Right cardiac atrium (tissue), 5 donors: ENCODE measurements around the gene BPIFB2. TPM values are rescaled to one million over a fixed set of nuclear protein-coding genes. Genes with fewer than 3 reads are reported as not detected.

Experiments used
- ATAC-seq, 2 donors: fragments of 200-7000 bp; cut with Tn5 transposase; one replicate each; pipeline versions ENCODE4 v1.8.0 to v1.9.1; 2020; ENCODE audit warnings: moderate library complexity in 2 of 2, mild to moderate bottlenecking in 1 of 2
- DNase-seq, 3 donors: peaks; one replicate each; pipeline ENCODE4 v3.0.0-alpha.2; 2020
- H3K27ac ChIP-seq: one replicate; pipeline ENCODE4 v1.5.1; 2013; ENCODE audit warnings: mild to moderate bottlenecking, low read length, control low read depth, moderate library complexity
- H3K27me3 ChIP-seq: one replicate; pipeline ENCODE4 v1.6.1; 2013; ENCODE audit not compliant: control insufficient read depth, insufficient read depth
- H3K4me1 ChIP-seq: one replicate; pipeline ENCODE4 v1.6.1; 2013; ENCODE audit warnings: low read length; ENCODE audit not compliant: control insufficient read depth, insufficient read depth
- H3K4me3 ChIP-seq: one replicate; pipeline ENCODE4 v1.5.1; 2013; ENCODE audit warnings: low read length, control low read depth
- H3K9me3 ChIP-seq: one replicate; pipeline ENCODE4 v1.6.1; 2013; ENCODE audit warnings: low read length; ENCODE audit not compliant: control insufficient read depth
- WGBS: extraction: QIAGEN DNeasy Blood & Tissue Kit; methylation state at CpG from one replicate; pipeline ENCODE4 v1.1.7; 2013; 5-methylcytosine and 5-hydroxymethylcytosine counted together
- intact Hi-C, 4 donors: fragments of 100-400 bp; cut with DNase I; formaldehyde crosslinking; loops; one replicate each; pipeline versions ENCODE4 v1.11.0 to v1.14.0; 2022 to 2023
- polyA plus RNA-seq: library from polyadenylated mRNA; stranded (reverse); fragments of 200-250 nt; gene quantifications from one replicate; pipeline ENCODE4 v1.2.3, GENCODE V29; 2013
- total RNA-seq, 4 donors: library from RNA; stranded (reverse); fragmentation: NEBNext Ultra II Directional; extraction: Animal tissue kit (Norgen Biotek cat#: 25700); gene quantifications; one replicate each; pipeline ENCODE4 v1.2.1, GENCODE V29; 2021
- donor health status: healthy with polysubstance abuse.
- donor health status: DM: no; HTN: yes; CAD: no.
- donor health status: DM: no; HTN: no; CAD: no.
- donor health status: DM: no; HTN: yes; CAD: no; lungs with severe emphysema.
- donor health status: DM: yes; HTN: yes; CAD: no.

The BPIFB2 gene
- total and polyA plus RNA-seq, 5 donors = not detected

DNA sequence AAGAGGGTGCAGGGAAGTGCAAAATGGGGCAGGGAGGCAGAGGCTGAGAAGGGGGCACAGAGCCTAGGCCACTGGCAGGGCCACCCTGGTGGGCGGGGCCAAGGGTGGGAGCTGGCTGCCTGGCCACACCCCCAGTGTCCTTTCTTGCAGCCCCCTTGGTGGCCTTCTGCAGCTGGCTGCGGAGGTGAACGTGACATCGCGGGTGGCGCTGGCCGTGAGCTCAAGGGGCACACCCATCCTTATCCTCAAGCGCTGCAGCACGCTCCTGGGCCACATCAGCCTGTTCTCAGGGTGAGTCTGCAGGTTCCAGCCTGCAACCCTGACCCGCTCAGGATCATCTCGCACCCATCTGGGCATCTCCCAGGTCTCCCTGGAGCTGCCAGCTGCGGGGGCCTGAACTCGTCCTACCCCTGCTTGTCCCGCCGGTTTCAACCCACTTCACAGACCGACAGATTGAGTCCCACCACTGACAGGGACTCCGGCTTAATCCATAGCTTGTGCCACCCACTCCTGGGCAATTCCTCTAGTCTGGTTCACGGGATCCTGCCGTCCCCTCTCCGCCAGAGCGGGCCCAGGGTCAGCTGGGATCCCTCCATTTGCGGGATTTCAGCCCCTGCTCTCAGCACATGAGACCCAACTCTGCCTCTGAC is 52.4 kb downstream of the BPIFB2 start:
- Histone ChIP-seq H3K4me1 (no peaks in the 10 kb centered on the region), H3K4me3 (no peak overlapping the region), H3K27ac (no peak overlapping the region), H3K27me3 (no peaks in the 10 kb centered on the region), H3K9me3 (no peaks in the 10 kb centered on the region)
- DNase-seq (no peak), ATAC-seq (no peak)
- WGBS = 91% methylated on average over 22 of the region's 22 CpGs
- intact Hi-C loops = no loop called here

DNA sequence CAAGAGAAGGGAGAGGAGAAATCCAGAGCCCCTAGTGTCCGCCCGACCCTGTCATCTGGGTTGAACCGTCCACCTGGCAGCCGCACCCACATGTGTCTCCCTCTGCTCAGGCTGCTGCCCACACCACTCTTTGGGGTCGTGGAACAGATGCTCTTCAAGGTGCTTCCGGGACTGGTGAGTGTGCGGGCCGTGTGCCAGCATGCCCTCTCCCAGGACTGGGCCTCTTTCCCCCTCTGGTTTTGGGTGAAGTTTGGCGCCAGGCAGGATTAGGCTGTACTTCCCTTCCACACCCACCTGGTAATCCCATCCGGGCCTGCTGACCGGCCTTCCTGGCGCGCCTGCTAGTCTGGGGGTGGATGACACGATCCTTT is 54.1 kb downstream of the BPIFB2 start:
- intact Hi-C loops = no loop called here
- DNase-seq = no peak
- no peaks in the 10 kb centered on the region for H3K9me3 ChIP-seq
- ATAC-seq = no peak
- 81% methylated on average over 14 of the region's 14 CpGs for WGBS
- no peak overlapping the region for H3K27ac ChIP-seq
- H3K4me1 ChIP-seq = no peaks in the 10 kb centered on the region
- no peaks in the 10 kb centered on the region for H3K27me3 ChIP-seq
- no peak overlapping the region for H3K4me3 ChIP-seq

DNA sequence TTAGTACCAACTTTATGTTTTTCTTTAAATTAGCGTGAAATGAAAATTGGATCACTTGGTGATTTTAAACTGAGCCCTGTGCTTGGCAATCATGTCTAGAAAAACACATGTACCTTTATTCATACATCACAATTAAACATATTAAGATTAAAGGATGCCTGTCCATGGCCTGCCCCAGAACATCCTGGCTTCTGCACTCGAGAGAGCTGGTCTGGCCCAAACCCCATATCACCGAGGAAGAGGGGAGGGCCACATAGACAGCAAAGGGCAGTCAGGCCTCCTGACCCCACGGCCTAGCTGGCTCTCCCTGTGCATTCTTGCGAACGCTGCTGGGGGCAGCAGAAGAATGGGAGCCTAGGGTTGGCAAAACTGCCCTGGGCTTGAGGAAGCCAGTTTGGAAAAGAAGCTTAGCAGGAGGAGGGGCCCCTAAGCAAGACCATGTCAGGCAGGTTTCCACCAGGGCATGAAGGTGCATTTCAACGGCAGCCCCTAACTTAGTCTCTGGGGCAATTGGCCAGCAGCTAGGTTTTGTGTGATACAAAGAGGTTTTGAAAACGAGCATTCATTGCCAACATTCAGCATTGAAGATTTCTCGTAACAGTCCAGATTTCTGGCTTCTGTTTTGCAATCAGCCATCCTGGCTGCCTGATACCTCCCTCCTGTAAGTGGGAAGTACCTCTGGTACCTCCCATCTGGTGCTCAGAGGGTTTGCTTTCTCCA is 54.8 kb downstream of the BPIFB2 start:
- Histone ChIP-seq H3K27me3 (no peaks in the 10 kb centered on the region), H3K4me3 (no peak overlapping the region), H3K9me3 (no peaks in the 10 kb centered on the region), H3K4me1 (no peaks in the 10 kb centered on the region), H3K27ac (no peak overlapping the region)
- ATAC-seq = no peak
- no peak for DNase-seq
- intact Hi-C loops = no loop called here
- WGBS = 52% methylated on average over 9 of the region's 9 CpGs

DNA sequence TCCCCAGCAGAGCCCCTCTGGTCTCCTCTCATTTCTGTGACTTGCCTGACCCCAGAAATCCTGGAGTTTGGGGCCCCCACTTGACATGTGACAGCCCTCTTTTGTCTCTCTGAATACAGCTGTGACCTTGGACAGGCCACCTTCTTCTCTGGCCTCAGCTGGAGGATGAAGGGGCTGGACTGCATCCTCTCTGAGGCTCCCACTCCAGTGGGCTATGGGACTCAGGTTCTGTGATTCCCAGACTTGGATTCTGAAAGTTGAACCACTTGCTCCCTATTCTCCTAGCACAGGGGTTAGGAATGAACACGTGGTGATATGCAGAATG is 55.3 kb downstream of the BPIFB2 start:
- Histone ChIP-seq H3K9me3 (no peaks in the 10 kb centered on the region), H3K27ac (no peak overlapping the region), H3K27me3 (no peaks in the 10 kb centered on the region), H3K4me1 (no peaks in the 10 kb centered on the region), H3K4me3 (no peak overlapping the region)
- 83% methylated on average over 1 of the region's 1 CpG for WGBS
- intact Hi-C loops = no loop called here
- ATAC-seq (no peak), DNase-seq (no peak)

DNA sequence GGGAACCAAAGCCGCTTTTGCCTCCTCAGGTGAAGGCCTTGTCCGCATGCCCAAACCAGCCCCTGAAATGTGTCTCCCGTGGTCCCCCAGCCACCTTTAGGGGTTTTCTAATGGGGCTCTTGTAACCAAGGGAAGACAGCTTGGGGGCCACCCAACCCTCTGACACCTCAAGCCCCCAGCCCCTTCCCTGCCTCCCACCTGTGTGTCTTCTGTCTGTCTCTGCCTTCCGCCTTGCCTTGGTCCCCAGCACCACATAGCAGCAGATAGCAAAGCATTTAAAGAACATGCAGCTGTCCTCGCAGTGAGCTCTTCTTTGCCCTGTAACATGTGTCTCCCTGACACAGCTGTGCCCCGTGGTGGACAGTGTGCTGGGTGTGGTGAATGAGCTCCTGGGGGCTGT is 55.8 kb downstream of the BPIFB2 start:
- Histone ChIP-seq H3K4me1 (no peaks in the 10 kb centered on the region), H3K27me3 (no peaks in the 10 kb centered on the region), H3K4me3 (no peak overlapping the region), H3K27ac (no peak overlapping the region), H3K9me3 (no peaks in the 10 kb centered on the region)
- ATAC-seq = no peak
- intact Hi-C loops = no loop called here
- no peak for DNase-seq
- 90% methylated on average over 6 of the region's 6 CpGs for WGBS

DNA sequence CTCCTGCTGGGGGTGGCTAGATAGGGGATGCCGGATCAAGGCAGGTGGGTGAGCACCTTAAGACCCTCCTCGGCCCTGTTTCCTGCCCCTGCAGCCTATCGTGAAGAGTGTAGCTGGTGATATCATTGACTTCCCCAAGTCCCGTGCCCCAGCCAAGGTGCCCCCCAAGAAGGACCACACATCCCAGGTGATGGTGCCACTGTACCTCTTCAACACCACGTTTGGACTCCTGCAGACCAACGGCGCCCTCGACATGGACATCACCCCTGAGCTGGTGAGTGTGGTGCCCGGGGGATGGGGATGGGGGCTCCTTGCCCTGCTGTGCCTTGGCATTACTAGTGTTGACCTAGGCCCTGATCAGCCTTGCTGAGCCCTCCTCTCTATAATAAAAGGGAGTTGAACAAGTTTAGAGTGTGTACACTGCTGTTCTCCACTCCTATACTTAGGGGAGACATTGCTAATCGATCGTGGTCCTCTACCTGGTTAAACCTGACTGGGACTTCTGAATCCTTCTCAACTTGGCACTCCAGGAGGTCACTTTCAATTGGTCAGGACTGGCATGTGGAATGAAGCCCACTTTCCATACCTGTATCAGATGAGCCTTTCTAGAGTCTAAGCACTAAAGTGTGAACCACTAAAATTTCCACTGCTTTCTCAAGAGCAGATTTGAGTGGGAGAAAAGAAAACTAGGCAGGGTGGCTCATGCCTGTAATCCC is 57.2 kb downstream of the BPIFB2 start:
- WGBS = 91% methylated on average over 11 of the region's 11 CpGs
- no peak for ATAC-seq
- no peak for DNase-seq

DNA sequence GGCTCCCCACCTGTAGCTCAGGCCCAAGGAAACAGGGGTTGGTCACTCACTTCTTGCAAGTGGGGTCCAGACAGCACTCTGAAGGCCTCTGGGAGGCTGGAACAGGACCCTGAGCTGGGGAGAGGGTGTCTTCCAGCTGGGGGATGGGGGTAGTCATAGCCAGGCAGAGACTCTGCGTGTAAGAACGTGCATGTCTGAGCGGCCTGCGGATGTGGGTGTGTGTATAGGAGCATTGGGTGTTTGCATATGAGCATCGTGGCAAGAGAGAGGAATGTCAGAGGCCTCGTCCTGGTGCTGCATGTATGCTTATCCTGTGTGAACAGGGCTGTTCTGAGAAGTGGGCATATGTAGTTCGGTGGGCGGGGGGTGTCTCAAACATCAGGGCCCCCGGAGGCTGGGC is 58.3 kb downstream of the BPIFB2 start:
- ATAC-seq = no peak
- 85% methylated on average over 9 of the region's 9 CpGs for WGBS
- Histone ChIP-seq H3K9me3 (no peaks in the 10 kb centered on the region), H3K4me3 (no peak overlapping the region), H3K27ac (no peak overlapping the region), H3K4me1 (no peaks in the 10 kb centered on the region), H3K27me3 (no peaks in the 10 kb centered on the region)
- intact Hi-C loops = no loop called here
- no peak for DNase-seq

More for the DNA sequence above, 57.2 kb downstream of the BPIFB2 start:
- intact Hi-C loops = no loop called here
- no peaks in the 10 kb centered on the region for H3K9me3 ChIP-seq
- H3K4me3 ChIP-seq = no peak overlapping the region
- H3K27me3 ChIP-seq = no peaks in the 10 kb centered on the region
- H3K4me1 ChIP-seq = no peaks in the 10 kb centered on the region
- no peak overlapping the region for H3K27ac ChIP-seq

DNA sequence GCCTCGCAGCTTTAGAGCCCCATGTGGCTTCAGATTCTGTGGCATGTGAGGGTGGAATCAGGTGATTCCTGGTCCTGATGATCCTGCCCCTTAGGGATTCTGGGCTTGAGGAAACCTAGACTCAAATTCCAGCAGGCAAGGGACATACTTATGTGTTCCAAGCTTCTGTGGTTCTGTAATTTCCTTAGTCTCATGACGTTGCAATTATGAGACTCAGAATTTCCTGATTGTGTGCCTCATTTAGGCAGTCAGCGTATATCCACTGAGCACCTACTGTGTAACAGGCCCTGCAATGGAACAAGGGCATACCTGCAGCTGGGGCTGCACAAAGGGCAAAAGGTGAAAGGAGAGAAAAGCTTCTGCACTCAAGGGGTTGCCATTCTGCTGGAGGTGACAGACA is 60.3 kb downstream of the BPIFB2 start:
- H3K27ac ChIP-seq = no peak overlapping the region
- no peak for DNase-seq
- no peak for ATAC-seq
- no peaks in the 10 kb centered on the region for H3K4me1 ChIP-seq
- H3K9me3 ChIP-seq = no peaks in the 10 kb centered on the region
- intact Hi-C loops = no loop called here
- no peaks in the 10 kb centered on the region for H3K27me3 ChIP-seq
- 70% methylated on average over 3 of the region's 3 CpGs for WGBS
- H3K4me3 ChIP-seq = no peak overlapping the region

DNA sequence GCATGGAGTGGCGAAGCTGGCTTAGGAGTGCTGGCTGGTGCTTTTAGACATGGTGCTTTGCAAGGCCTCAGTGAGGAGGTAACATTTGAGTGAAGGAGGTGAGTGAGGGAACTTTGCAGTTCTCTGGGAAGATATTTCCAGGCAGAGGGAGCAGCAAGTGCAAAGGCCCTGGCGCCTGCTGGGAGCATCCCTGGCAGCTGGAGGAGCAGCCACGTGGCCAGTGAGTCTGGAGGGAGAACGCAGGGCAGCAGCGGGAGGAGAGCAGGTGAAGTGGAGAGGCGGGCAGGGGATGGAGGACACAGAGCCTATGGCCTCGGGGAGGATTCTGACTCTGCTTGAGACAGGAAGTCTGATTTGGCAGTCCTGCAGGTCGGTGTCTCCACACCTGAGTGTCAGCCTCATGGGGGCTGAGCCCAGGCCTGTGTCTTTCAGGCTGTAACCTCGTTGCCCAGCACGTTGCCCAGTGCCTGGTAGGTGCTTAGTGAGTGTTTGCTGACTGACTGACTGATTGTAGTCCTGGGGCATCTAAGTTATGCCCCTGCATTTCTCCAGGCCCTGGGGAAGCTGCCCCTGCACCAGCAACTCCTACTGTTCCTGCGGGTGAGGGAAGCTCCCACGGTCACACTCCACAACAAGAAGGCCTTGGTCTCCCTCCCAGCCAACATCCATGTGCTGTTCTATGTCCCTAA is 60.9 kb downstream of the BPIFB2 start:
- intact Hi-C loops = no loop called here
- H3K9me3 ChIP-seq = no peaks in the 10 kb centered on the region
- DNase-seq (no peak), ATAC-seq (no peak)
- H3K4me1 ChIP-seq = no peaks in the 10 kb centered on the region
- no peaks in the 10 kb centered on the region for H3K27me3 ChIP-seq
- H3K27ac ChIP-seq = no peak overlapping the region
- no peak overlapping the region for H3K4me3 ChIP-seq
- WGBS = 76% methylated on average over 12 of the region's 12 CpGs

DNA sequence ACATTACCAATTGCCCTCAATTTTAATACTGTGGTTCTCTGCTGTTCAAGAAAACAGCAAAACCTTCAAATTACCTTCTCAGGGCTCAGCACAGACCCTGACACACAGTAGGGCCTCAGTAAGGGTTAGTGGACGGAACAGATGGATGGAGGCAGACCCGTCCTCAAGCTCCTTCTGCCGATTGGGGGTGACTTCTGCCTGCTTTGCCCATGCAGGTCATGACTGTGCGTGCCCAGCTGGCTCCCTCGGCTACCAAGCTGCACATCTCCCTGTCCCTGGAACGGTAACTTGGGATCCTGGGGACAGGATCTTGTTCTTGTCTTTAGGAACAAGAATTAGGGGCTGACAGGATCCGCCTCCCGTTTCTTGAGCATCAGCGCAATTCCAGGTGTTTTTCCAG is 62.2 kb downstream of the BPIFB2 start:
- ATAC-seq = no peak
- H3K4me1 ChIP-seq = no peaks in the 10 kb centered on the region
- no peak for DNase-seq
- no peak overlapping the region for H3K4me3 ChIP-seq
- H3K27ac ChIP-seq = no peak overlapping the region
- no peaks in the 10 kb centered on the region for H3K27me3 ChIP-seq
- H3K9me3 ChIP-seq = no peaks in the 10 kb centered on the region
- WGBS = 85% methylated on average over 9 of the region's 9 CpGs
- intact Hi-C loops = no loop called here
